ENCODE data around the gene TNIK. TPM values are rescaled to one million over a fixed set of nuclear protein-coding genes. Genes with fewer than 3 reads are reported as not detected.

Gene TNIK
- polyA plus RNA-seq, 1 of the 3 experiments (the other 2 are of a cell fraction): 19.4 TPM

DNA sequence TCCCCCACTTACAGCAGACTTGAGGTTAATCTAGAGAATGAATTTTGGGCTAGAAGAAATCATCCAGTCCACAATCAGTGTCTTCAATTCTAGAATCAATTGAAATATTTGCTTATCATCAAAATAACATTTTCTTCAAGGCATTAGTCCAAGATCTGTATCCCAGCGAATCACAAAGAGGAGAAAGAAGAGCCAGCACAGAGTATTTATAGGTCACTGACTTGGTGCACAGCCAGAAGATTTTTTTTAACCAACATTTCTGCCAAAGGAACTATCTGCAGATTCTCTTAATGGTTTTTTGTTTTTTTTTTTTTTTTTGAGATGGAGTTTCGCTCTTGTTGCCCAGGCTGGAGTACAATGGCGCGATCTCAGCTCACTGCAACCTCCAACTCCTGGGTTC, 178.2 kb downstream of the TNIK start (continued):
- TF ChIP-seq, protein P1, sequence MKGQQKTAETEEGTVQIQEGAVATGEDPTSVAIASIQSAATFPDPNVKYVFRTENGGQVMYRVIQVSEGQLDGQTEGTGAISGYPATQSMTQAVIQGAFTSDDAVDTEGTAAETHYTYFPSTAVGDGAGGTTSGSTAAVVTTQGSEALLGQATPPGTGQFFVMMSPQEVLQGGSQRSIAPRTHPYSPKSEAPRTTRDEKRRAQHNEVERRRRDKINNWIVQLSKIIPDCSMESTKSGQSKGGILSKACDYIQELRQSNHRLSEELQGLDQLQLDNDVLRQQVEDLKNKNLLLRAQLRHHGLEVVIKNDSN (IDR thresholded peaks at IDR 0.05; ENCODE audit: borderline replicate concordance, low read depth): no peak
- TF ChIP-seq YY1 (IDR thresholded peaks at IDR 0.05; ENCODE audit: low read depth) (no peak), POLR2AphosphoS5 (IDR thresholded peaks at IDR 0.05; ENCODE audit: low read depth, low read length) (0 out of 2 replicates have a peak, but pooled peaks have one; percentile 21), RFX5 (IDR thresholded peaks at IDR 0.05; ENCODE audit: low read length) (no peak), RXRA (IDR thresholded peaks at IDR 0.05; ENCODE audit: borderline replicate concordance, low read depth) (no peak), CTCF (IDR thresholded peaks at IDR 0.05) (no peak), TEAD4 (IDR thresholded peaks at IDR 0.05; ENCODE audit: borderline replicate concordance, insufficient read depth) (peak; percentile 24; the same call in 1 of the 2 replicates), RAD21 (IDR thresholded peaks at IDR 0.05; ENCODE audit: low read length) (no peak), ZBTB33 (IDR thresholded peaks at IDR 0.05; ENCODE audit: borderline replicate concordance, low read depth) (no peak), EP300 (IDR thresholded peaks at IDR 0.05; ENCODE audit: borderline replicate concordance in 1 of 2, low read depth in 1 of 2, low read length in 1 of 2) (0 out of 4 replicates have a peak, but pooled peaks of 1 of the 2 experiments have one; percentile 26), SIN3A (IDR thresholded peaks at IDR 0.05; ENCODE audit: borderline replicate concordance, low read depth, low read length) (no peak), GABPA (IDR thresholded peaks at IDR 0.05; ENCODE audit: low read depth) (no peak), MEF2A (IDR thresholded peaks at IDR 0.05; ENCODE audit: borderline replicate concordance, low read depth) (peak; percentile 47; the same call in 1 of the 2 replicates), RCOR1 (IDR thresholded peaks at IDR 0.05; ENCODE audit: low read length) (no peak), SMC3 (IDR thresholded peaks at IDR 0.05; ENCODE audit: low read depth, low read length) (no peak)

DNA sequence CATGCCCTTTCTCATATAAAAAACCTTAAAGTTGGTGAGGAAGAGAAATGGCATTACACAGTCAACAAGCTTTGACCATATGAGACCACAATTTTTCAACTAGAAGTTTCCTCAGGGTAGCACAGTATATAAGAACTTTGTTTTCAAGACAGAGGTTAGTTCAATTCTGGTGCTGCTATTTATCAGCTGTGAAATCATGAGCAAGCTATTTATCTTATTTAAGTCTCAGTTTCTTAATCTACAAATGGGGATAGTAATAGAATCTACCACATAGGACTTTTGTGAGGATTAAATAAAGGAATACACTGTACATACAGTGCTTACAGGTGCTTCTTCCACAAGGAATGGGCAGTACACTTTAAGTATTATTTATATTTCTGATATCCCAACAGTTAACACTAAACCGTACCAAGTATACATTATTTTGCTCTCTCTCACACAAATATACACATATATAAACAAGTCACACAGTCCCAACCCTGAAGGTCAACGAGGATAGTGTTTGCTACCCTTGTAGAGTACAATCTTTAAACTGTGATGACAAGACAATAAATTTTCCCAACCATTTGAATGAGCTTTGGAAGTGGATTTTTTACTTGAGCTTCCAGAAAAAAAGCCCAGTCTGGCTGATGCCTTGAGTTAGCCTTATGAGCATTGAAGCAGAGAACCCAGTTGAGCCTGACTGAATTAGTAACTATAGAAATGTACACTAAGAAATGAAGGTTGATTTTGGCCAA, 178.8 kb downstream of the TNIK start:
- ChIA-PET POLR2A (no interaction called here), CTCF (interaction anchor here (1.0 kb wide), 1 partner anchor 180 kb away, joined by 3 read pairs; no protein-coding TSS in a partner anchor)
- TF ChIP-seq SIN3A (IDR thresholded peaks at IDR 0.05; ENCODE audit: borderline replicate concordance, low read depth, low read length) (no peak), ELF1 (IDR thresholded peaks at IDR 0.05) (no peak), NRF1 (IDR thresholded peaks at IDR 0.05; ENCODE audit: low read depth, low read length) (no peak), RCOR1 (IDR thresholded peaks at IDR 0.05; ENCODE audit: low read length) (no peak), POLR2AphosphoS5 (IDR thresholded peaks at IDR 0.05; ENCODE audit: low read depth, low read length) (no peak), TCF12 (IDR thresholded peaks at IDR 0.05) (no peak), TAF1 (IDR thresholded peaks at IDR 0.05; ENCODE audit: borderline replicate concordance, low read depth, low read length) (no peak)
- TF ChIP-seq, protein P2, sequence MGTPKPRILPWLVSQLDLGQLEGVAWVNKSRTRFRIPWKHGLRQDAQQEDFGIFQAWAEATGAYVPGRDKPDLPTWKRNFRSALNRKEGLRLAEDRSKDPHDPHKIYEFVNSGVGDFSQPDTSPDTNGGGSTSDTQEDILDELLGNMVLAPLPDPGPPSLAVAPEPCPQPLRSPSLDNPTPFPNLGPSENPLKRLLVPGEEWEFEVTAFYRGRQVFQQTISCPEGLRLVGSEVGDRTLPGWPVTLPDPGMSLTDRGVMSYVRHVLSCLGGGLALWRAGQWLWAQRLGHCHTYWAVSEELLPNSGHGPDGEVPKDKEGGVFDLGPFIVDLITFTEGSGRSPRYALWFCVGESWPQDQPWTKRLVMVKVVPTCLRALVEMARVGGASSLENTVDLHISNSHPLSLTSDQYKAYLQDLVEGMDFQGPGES (IDR thresholded peaks at IDR 0.05; ENCODE audit: low read depth, low read length): no peak
- TF ChIP-seq, protein P3, sequence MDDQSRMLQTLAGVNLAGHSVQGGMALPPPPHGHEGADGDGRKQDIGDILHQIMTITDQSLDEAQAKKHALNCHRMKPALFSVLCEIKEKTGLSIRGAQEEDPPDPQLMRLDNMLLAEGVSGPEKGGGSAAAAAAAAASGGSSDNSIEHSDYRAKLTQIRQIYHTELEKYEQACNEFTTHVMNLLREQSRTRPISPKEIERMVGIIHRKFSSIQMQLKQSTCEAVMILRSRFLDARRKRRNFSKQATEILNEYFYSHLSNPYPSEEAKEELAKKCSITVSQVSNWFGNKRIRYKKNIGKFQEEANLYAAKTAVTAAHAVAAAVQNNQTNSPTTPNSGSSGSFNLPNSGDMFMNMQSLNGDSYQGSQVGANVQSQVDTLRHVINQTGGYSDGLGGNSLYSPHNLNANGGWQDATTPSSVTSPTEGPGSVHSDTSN (IDR thresholded peaks at IDR 0.05): no peak
- Histone ChIP-seq H3K9me2 (no peaks in the 10 kb centered on the region), H3F3A (replicated peaks; ENCODE audit: insufficient read depth) (peaks cover 45% of the 10 kb centered on the region), H3K4me1 (ENCODE audit: control insufficient read depth in 1 of 2, insufficient read depth in 2 of 2, low read depth in 1 of 2, low read length in 1 of 2) (peaks cover 6 to 35% of the 10 kb centered on the region in 2 experiments), H3K36me3 (replicated peaks in 1 of 2; ENCODE audit: control insufficient read depth in 1 of 2, insufficient read depth in 2 of 2, low read length in 1 of 2) (no peaks in the 10 kb centered on the region), H3K79me2 (ENCODE audit: insufficient read depth) (peaks cover 45% of the 10 kb centered on the region), H2AFZ (ENCODE audit: low read depth) (no peak overlapping the region), H3K27ac (ENCODE audit: low read depth in 2 of 2, low read length in 1 of 2) (peak overlapping the region; percentile 75 to 99; a peak in 3 of 4 replicates), H3K27me3 (ENCODE audit: insufficient read depth) (no peaks in the 10 kb centered on the region), H3K9me3 (no peaks in the 10 kb centered on the region), H3K4me2 (peak overlapping the region; percentile 26), H4K20me1 (ENCODE audit: insufficient read depth) (no peaks in the 10 kb centered on the region; the same call in 1 of the 2 replicates), H3K4me3 (ENCODE audit: low read depth in 2 of 2, low read length in 1 of 2) (no peak overlapping the region), H3K9ac (no peak overlapping the region)
- WGBS (ENCODE audit: low lambda C conversion rate): 84% methylated on average over 2 of the region's 2 CpGs
- DNase-seq: no peak
